AG04450 (cell line): ENCODE data around the gene PDE4D. TPM values are rescaled to one million over a fixed set of nuclear protein-coding genes. Genes with fewer than 3 reads are reported as not detected.

Source experiments
- CTCF ChIA-PET: fragments of 300-600, 350-600 bp; formaldehyde crosslinking; extraction: SDS; loops from one replicate; lab custom pipeline; 2022; ENCODE audit warnings: antibody characterized with exemption, inconsistent platforms; lab: Charles Lee
- POLR2A ChIA-PET: fragments of 350-600 bp; formaldehyde crosslinking; extraction: SDS; loops from one replicate; lab custom pipeline; 2021; ENCODE audit warnings: antibody characterized with exemption, inconsistent platforms; lab: Yijun Ruan, JAX
- DNase-seq: peaks from one replicate; pipeline ENCODE4 v3.0.0-alpha.2; 2011; ENCODE audit warnings: low read depth, low spot score
- H3K27ac ChIP-seq: one replicate; pipeline ENCODE4 v1.5.1; 2012; ENCODE audit warnings: low read depth, low read length, control low read depth
- H3K27me3 ChIP-seq: one replicate; pipeline ENCODE4 v1.6.0; 2012; ENCODE audit warnings: low read length; ENCODE audit not compliant: control insufficient read depth, insufficient read depth
- H3K4me3 ChIP-seq: 2 replicates; pipeline ENCODE4 v1.5.1; 2011; ENCODE audit warnings: mild to moderate bottlenecking, low read depth, low read length, control low read depth
- H3K9me3 ChIP-seq: 2 replicates; pipeline ENCODE4 v1.5.1; 2012; ENCODE audit warnings: low read length; ENCODE audit not compliant: control insufficient read depth, insufficient read depth
- CTCF ChIP-seq: IDR thresholded peaks from 2 replicates; pipeline ENCODE4 v1.5.1; 2011; ENCODE audit warnings: low read depth, low read length, control low read depth, inconsistent platforms
- polyA plus RNA-seq: library from polyadenylated mRNA; depleted of rRNA; stranded (reverse); fragments of >200 nt; gene quantifications from 2 replicates; pipeline ENCODE4 v1.2.3, GENCODE V29; 2011

PDE4D gene
- polyA plus RNA-seq, 1 experiment, result 12.0 TPM

GRCh38 chr5:59652449-59652848 lies 241.1 kb downstream of the PDE4D start:
- Histone ChIP-seq H3K27me3 (no peaks in the 10 kb centered on the region), H3K9me3 (no peaks in the 10 kb centered on the region), H3K4me3 (no peak overlapping the region), H3K27ac (no peak overlapping the region)
- CTCF ChIA-PET, result no interaction called here
- no peak for DNase-seq
- POLR2A ChIA-PET, result no interaction called here
- no peak for TF ChIP-seq CTCF

GRCh38 chr5:59648949-59649921 lies 244.3 kb downstream of the PDE4D start:
- H3K4me3 ChIP-seq, result no peak overlapping the region
- DNase-seq, result no peak
- ChIA-PET POLR2A (no interaction called here), CTCF (no interaction called here)
- H3K27ac ChIP-seq, result no peak overlapping the region
- no peaks in the 10 kb centered on the region for H3K27me3 ChIP-seq
- no peak for TF ChIP-seq CTCF
- H3K9me3 ChIP-seq, result no peaks in the 10 kb centered on the region

GRCh38 chr5:59648038-59648831 lies 245.3 kb downstream of the PDE4D start:
- Histone ChIP-seq H3K4me3 (no peak overlapping the region), H3K27me3 (no peaks in the 10 kb centered on the region), H3K27ac (no peak overlapping the region), H3K9me3 (no peaks in the 10 kb centered on the region)
- no peak for TF ChIP-seq CTCF
- ChIA-PET CTCF (interaction anchor here (0.7 kb wide), 1 partner anchor 268 kb away, joined by 5 read pairs; no protein-coding TSS in a partner anchor), POLR2A (no interaction called here)
- DNase-seq, result no peak

GRCh38 chr5:59645380-59645779 lies 248.1 kb downstream of the PDE4D start:
- no peak for DNase-seq
- Histone ChIP-seq H3K9me3 (no peaks in the 10 kb centered on the region), H3K27ac (no peak overlapping the region), H3K4me3 (no peak overlapping the region), H3K27me3 (no peaks in the 10 kb centered on the region)
- TF ChIP-seq CTCF, result no peak
- CTCF ChIA-PET, result no interaction called here
- POLR2A ChIA-PET, result no interaction called here
